HEK293 (cell line): Measurements from ENCODE around the gene MYOZ1.

Source experiments
- CTCF ChIA-PET: fragments of 350-600 bp; formaldehyde crosslinking; extraction: SDS; loops from one replicate; lab custom pipeline; 2021; ENCODE audit warnings: antibody characterized with exemption; lab: Yijun Ruan, JAX
- POLR2A ChIA-PET: fragments of 300-600 bp; formaldehyde crosslinking; extraction: SDS; loops from one replicate; lab custom pipeline; 2020; ENCODE audit warnings: antibody characterized with exemption, inconsistent platforms; lab: Yijun Ruan, JAX
- H3K27ac ChIP-seq: fragments of 200-500 bp; sonication (Bioruptor generic); 2 replicates; pipeline ENCODE4 v1.5.1; 2014; ENCODE audit warnings: low read depth, low read length, control low read depth, inconsistent platforms; ENCODE audit errors: extremely low read depth
- H3K36me3 ChIP-seq, 2 experiments: fragments of 200-500 bp in 1 of 2; sonication (Bioruptor generic) in 1 of 2; 1 replicate in 1 of 2; 2 replicates in 1 of 2; pipeline ENCODE4 v1.5.1; 2014 to 2017; ENCODE audit warnings: inconsistent platforms in 2 of 2, low read length in 2 of 2; ENCODE audit not compliant: control insufficient read depth in 2 of 2, insufficient read depth in 1 of 2
- H3K4me1 ChIP-seq: fragments of 200-500 bp; sonication (Bioruptor generic); 2 replicates; pipeline ENCODE4 v1.5.1; 2014; ENCODE audit warnings: mild to moderate bottlenecking, low read length, inconsistent platforms; ENCODE audit not compliant: control insufficient read depth, insufficient read depth
- H3K4me3 ChIP-seq: 2 replicates; pipeline ENCODE4 v1.5.1; 2011; ENCODE audit warnings: low read depth, mild to moderate bottlenecking, control low read depth, low read length, moderate library complexity
- H3K9me3 ChIP-seq: fragments of 200-500 bp; sonication (Bioruptor generic); 2 replicates; pipeline ENCODE4 v1.5.1; 2014; ENCODE audit warnings: low read depth, low read length, inconsistent platforms; ENCODE audit not compliant: control insufficient read depth, insufficient read depth
- GLI4 ChIP-seq: fragments of 450-650 bp; formaldehyde crosslinking; IDR thresholded peaks from 2 replicates; pipeline ENCODE4 v1.5.1; 2016; ENCODE audit warnings: missing biosample characterization, missing genetic modification characterization
- KLF1 ChIP-seq: fragments of 450-650 bp; formaldehyde crosslinking; IDR thresholded peaks from 2 replicates; pipeline ENCODE4 v1.5.1; 2016; ENCODE audit warnings: missing biosample characterization, missing genetic modification characterization
- KLF9 ChIP-seq: fragments of 450-650 bp; formaldehyde crosslinking; IDR thresholded peaks from 2 replicates; pipeline ENCODE4 v1.5.1; 2016; ENCODE audit warnings: missing biosample characterization, missing genetic modification characterization, low read depth
- OVOL3 ChIP-seq: fragments of 450-650 bp; formaldehyde crosslinking; IDR thresholded peaks from 2 replicates; pipeline ENCODE4 v1.5.1; 2016; ENCODE audit warnings: missing biosample characterization, missing genetic modification characterization
- RBAK ChIP-seq: fragments of 450-650 bp; formaldehyde crosslinking; IDR thresholded peaks from 2 replicates; pipeline ENCODE4 v1.5.1; 2016; ENCODE audit warnings: missing biosample characterization, missing genetic modification characterization
- REPIN1 ChIP-seq: fragments of 450-650 bp; formaldehyde crosslinking; IDR thresholded peaks from 2 replicates; pipeline ENCODE4 v1.5.1; 2017; ENCODE audit warnings: missing biosample characterization, missing genetic modification characterization, low read depth
- SALL2 ChIP-seq: fragments of 450-650 bp; formaldehyde crosslinking; IDR thresholded peaks from 2 replicates; pipeline ENCODE4 v1.5.0; 2017; ENCODE audit warnings: missing biosample characterization, mild to moderate bottlenecking, missing genetic modification characterization, borderline replicate concordance
- SCRT2 ChIP-seq: fragments of 450-650 bp; formaldehyde crosslinking; IDR thresholded peaks from 2 replicates; pipeline ENCODE4 v1.5.1; 2016; ENCODE audit warnings: missing biosample characterization, missing genetic modification characterization
- SP7 ChIP-seq: fragments of 450-650 bp; formaldehyde crosslinking; IDR thresholded peaks from 2 replicates; pipeline ENCODE4 v1.5.1; 2016; ENCODE audit warnings: missing biosample characterization, missing genetic modification characterization
- TCF7L2 ChIP-seq: IDR thresholded peaks from 2 replicates; pipeline ENCODE4 v1.6.1; 2011; ENCODE audit warnings: low read depth, mild to moderate bottlenecking, inconsistent platforms, low read length, moderate library complexity, borderline replicate concordance
- ZBTB1 ChIP-seq: fragments of 450-650 bp; formaldehyde crosslinking; IDR thresholded peaks from 2 replicates; pipeline ENCODE4 v1.5.1; 2016; ENCODE audit warnings: missing biosample characterization, missing genetic modification characterization
- ZFHX2 ChIP-seq: fragments of 450-650 bp; formaldehyde crosslinking; conservative IDR thresholded peaks from 2 replicates; pipeline ENCODE4 v1.5.1; 2016; ENCODE audit warnings: missing biosample characterization, missing genetic modification characterization
- ZNF23 ChIP-seq: fragments of 450-650 bp; formaldehyde crosslinking; IDR thresholded peaks from 2 replicates; pipeline ENCODE4 v1.5.1; 2016; ENCODE audit warnings: missing biosample characterization, missing genetic modification characterization, borderline replicate concordance
- ZNF239 ChIP-seq: fragments of 450-650 bp; formaldehyde crosslinking; IDR thresholded peaks from 2 replicates; pipeline ENCODE4 v1.5.1; 2016; ENCODE audit warnings: missing biosample characterization, missing genetic modification characterization
- ZNF302 ChIP-seq: fragments of 450-650 bp; formaldehyde crosslinking; IDR thresholded peaks from 2 replicates; pipeline ENCODE4 v1.5.1; 2016; ENCODE audit warnings: missing biosample characterization, missing genetic modification characterization, low read depth
- ZNF366 ChIP-seq: fragments of 450-650 bp; formaldehyde crosslinking; conservative IDR thresholded peaks from 2 replicates; pipeline ENCODE4 v1.5.1; 2016; ENCODE audit warnings: missing biosample characterization, missing genetic modification characterization
- ZNF544 ChIP-seq: fragments of 450-650 bp; formaldehyde crosslinking; IDR thresholded peaks from 2 replicates; pipeline ENCODE4 v1.5.0; 2017; ENCODE audit warnings: missing biosample characterization, missing genetic modification characterization
- ZNF596 ChIP-seq: fragments of 450-650 bp; IDR thresholded peaks from 2 replicates; pipeline ENCODE4 v1.5.0; 2018; ENCODE audit warnings: missing biosample characterization, mild to moderate bottlenecking, missing genetic modification characterization, moderate library complexity
- ZNF664 ChIP-seq: fragments of 450-650 bp; formaldehyde crosslinking; IDR thresholded peaks from 2 replicates; pipeline ENCODE4 v1.5.1; 2016; ENCODE audit warnings: missing biosample characterization, missing genetic modification characterization
- TF ChIP-seq, protein P1 (sequence below): fragments of 450-650 bp; formaldehyde crosslinking; IDR thresholded peaks from 2 replicates; pipeline ENCODE4 v1.5.1; 2016; ENCODE audit warnings: missing biosample characterization, missing genetic modification characterization
- TF ChIP-seq, protein P2 (sequence below): fragments of 450-650 bp; formaldehyde crosslinking; IDR thresholded peaks from 2 replicates; pipeline ENCODE4 v1.5.1; 2016; ENCODE audit warnings: missing biosample characterization, missing genetic modification characterization, borderline replicate concordance
- TF ChIP-seq, protein P3 (sequence below): fragments of 450-650 bp; formaldehyde crosslinking; IDR thresholded peaks from 2 replicates; pipeline ENCODE4 v1.5.0; 2017; ENCODE audit warnings: missing biosample characterization, missing genetic modification characterization, borderline replicate concordance

Gene MYOZ1

DNA sequence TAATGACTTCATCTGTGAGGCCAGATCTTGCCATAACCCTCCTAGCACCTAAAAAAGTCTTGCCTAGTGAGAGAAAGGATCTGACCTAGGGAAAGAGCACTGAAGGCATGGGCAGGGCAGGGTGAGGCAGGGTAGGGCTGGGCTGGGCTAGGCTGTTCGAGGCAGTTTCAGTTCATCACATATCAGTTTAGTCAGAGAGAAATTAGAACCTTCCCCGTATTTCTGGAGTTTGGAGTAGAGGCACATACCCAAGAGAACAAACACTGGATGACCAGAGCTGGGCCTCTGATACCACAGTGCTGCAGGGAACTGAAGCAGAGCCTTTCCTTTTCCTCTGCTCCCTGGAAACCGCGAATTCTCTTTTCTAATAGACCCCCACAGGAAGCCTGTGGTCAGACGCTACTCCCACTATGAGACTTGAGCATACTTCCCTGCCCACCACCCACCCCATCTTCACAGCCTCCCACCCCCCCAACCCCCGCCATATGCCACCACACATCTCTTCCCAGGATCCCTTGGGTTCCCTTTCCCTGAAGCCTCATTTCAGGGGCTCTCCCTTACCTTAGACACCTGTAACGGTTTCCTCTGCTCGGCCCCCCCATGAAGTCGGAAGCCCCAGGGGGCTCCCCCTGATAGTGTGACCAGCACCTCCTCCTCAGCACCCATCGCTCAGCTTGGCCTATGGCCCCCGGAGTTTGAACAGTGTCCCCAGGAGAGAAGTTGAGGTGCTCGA, 14.1 kb upstream of the MYOZ1 start (continued):
- TF ChIP-seq, protein P1, sequence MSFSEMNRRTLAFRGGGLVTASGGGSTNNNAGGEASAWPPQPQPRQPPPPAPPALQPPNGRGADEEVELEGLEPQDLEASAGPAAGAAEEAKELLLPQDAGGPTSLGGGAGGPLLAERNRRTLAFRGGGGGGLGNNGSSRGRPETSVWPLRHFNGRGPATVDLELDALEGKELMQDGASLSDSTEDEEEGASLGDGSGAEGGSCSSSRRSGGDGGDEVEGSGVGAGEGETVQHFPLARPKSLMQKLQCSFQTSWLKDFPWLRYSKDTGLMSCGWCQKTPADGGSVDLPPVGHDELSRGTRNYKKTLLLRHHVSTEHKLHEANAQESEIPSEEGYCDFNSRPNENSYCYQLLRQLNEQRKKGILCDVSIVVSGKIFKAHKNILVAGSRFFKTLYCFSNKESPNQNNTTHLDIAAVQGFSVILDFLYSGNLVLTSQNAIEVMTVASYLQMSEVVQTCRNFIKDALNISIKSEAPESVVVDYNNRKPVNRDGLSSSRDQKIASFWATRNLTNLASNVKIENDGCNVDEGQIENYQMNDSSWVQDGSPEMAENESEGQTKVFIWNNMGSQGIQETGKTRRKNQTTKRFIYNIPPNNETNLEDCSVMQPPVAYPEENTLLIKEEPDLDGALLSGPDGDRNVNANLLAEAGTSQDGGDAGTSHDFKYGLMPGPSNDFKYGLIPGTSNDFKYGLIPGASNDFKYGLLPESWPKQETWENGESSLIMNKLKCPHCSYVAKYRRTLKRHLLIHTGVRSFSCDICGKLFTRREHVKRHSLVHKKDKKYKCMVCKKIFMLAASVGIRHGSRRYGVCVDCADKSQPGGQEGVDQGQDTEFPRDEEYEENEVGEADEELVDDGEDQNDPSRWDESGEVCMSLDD (tag by site-specific recombination), result no peak
- TF ChIP-seq KLF9 (tag by site-specific recombination) (no peak), ZNF596 (tag by site-specific recombination) (no peak), SP7 (tag by site-specific recombination) (no peak), ZNF239 (tag by site-specific recombination) (no peak), RBAK (tag by site-specific recombination) (no peak), ZNF544 (tag by site-specific recombination) (no peak)
- TF ChIP-seq, protein P2, sequence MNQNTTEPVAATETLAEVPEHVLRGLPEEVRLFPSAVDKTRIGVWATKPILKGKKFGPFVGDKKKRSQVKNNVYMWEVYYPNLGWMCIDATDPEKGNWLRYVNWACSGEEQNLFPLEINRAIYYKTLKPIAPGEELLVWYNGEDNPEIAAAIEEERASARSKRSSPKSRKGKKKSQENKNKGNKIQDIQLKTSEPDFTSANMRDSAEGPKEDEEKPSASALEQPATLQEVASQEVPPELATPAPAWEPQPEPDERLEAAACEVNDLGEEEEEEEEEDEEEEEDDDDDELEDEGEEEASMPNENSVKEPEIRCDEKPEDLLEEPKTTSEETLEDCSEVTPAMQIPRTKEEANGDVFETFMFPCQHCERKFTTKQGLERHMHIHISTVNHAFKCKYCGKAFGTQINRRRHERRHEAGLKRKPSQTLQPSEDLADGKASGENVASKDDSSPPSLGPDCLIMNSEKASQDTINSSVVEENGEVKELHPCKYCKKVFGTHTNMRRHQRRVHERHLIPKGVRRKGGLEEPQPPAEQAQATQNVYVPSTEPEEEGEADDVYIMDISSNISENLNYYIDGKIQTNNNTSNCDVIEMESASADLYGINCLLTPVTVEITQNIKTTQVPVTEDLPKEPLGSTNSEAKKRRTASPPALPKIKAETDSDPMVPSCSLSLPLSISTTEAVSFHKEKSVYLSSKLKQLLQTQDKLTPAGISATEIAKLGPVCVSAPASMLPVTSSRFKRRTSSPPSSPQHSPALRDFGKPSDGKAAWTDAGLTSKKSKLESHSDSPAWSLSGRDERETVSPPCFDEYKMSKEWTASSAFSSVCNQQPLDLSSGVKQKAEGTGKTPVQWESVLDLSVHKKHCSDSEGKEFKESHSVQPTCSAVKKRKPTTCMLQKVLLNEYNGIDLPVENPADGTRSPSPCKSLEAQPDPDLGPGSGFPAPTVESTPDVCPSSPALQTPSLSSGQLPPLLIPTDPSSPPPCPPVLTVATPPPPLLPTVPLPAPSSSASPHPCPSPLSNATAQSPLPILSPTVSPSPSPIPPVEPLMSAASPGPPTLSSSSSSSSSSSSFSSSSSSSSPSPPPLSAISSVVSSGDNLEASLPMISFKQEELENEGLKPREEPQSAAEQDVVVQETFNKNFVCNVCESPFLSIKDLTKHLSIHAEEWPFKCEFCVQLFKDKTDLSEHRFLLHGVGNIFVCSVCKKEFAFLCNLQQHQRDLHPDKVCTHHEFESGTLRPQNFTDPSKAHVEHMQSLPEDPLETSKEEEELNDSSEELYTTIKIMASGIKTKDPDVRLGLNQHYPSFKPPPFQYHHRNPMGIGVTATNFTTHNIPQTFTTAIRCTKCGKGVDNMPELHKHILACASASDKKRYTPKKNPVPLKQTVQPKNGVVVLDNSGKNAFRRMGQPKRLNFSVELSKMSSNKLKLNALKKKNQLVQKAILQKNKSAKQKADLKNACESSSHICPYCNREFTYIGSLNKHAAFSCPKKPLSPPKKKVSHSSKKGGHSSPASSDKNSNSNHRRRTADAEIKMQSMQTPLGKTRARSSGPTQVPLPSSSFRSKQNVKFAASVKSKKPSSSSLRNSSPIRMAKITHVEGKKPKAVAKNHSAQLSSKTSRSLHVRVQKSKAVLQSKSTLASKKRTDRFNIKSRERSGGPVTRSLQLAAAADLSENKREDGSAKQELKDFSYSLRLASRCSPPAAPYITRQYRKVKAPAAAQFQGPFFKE (tag by site-specific recombination), result no peak
- TF ChIP-seq, protein P3, sequence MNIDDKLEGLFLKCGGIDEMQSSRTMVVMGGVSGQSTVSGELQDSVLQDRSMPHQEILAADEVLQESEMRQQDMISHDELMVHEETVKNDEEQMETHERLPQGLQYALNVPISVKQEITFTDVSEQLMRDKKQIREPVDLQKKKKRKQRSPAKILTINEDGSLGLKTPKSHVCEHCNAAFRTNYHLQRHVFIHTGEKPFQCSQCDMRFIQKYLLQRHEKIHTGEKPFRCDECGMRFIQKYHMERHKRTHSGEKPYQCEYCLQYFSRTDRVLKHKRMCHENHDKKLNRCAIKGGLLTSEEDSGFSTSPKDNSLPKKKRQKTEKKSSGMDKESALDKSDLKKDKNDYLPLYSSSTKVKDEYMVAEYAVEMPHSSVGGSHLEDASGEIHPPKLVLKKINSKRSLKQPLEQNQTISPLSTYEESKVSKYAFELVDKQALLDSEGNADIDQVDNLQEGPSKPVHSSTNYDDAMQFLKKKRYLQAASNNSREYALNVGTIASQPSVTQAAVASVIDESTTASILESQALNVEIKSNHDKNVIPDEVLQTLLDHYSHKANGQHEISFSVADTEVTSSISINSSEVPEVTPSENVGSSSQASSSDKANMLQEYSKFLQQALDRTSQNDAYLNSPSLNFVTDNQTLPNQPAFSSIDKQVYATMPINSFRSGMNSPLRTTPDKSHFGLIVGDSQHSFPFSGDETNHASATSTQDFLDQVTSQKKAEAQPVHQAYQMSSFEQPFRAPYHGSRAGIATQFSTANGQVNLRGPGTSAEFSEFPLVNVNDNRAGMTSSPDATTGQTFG (tag by site-specific recombination), result no peak

DNA sequence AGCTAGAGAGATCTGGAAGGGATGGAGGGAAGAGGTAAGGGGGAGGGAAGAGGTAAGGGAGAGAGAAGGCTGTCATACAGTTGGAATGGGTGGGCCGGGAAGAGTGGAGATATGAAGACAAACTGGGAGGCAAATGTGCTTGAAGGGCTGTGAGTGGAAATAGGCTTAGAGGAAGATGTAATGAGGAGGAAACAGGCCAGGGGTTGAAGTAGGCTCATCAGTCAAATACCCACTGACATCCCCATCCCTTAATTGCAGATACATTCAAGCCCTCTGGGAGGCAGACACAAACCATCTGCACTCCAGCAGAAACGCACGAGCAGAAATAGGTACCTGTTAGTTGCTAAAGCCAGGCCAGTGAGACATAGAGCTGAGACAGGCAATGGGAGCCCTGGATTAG, 12.4 kb upstream of the MYOZ1 start:
- Histone ChIP-seq H3K27ac (no peak overlapping the region), H3K4me3 (no peak overlapping the region), H3K36me3 (no peaks in the 10 kb centered on the region), H3K4me1 (no peaks in the 10 kb centered on the region), H3K9me3 (no peaks in the 10 kb centered on the region)
- POLR2A ChIA-PET, result no interaction called here
- CTCF ChIA-PET, result interaction anchor here (0.6 to 1.2 kb wide), 3 partner anchors 31 to 144 kb away, joined by 3 read pairs; no protein-coding TSS in a partner anchor
- peak; percentile 54 for TF ChIP-seq ZNF366 (tag by site-specific recombination)
- no peak for TF ChIP-seq GLI4
- no peak for TF ChIP-seq ZBTB1 (tag by site-specific recombination)
- no peak for TF ChIP-seq ZFHX2 (tag by site-specific recombination)
- no peak for TF ChIP-seq TCF7L2
- no peak for TF ChIP-seq ZNF23
- TF ChIP-seq ZNF302 (tag by site-specific recombination), result no peak
- TF ChIP-seq KLF1 (tag by site-specific recombination), result no peak
- no peak for TF ChIP-seq SALL2 (tag by site-specific recombination)
- no peak for TF ChIP-seq REPIN1 (tag by site-specific recombination)
- 0 out of 2 replicates have a peak, but pooled peaks have one; percentile 14 for TF ChIP-seq SCRT2 (tag by site-specific recombination)
- no peak for TF ChIP-seq ZNF664 (tag by site-specific recombination)
- no peak for TF ChIP-seq OVOL3 (tag by site-specific recombination)
